ENCODE data around the gene CASK.

The CASK gene

DNA sequence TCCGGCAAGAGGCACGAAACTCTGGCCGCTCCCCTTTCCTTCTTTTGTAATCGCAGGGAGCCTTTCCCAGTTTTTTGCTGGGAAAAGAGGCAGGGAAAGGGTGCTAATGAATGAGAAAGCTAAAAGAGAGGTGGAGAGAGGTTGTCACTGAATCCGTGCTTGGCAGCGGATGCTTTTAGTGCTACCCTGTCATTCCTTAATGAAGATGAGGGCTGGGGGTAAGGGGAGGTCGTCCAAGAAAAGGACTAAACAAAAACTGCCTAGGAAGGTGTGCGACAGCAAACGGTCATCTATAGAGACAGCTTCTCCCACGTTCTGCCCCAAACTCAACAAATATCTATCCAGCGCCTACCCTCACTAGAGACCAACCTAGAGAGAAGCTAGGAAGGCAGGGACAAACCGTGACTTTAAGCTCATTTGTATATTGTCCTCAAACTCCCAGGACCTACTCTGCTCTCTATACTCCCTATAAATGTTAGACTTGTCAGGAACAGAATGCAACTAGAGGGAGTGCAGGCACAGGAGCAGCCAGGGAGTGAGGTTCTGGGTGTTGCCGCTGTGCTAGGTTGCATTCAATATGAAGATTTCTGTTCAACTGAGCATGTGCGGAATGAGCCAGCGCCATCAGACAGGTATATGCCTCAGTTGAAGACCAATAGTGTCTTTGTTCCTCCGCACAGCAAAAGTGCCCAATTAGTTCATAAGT is 777 bp upstream of the CASK start:
- H3K9ac ChIP-seq (ENCODE audit: low read depth, low read length): peak overlapping the region; percentile 75
- H3K79me2 ChIP-seq (ENCODE audit: insufficient read depth, low read length): peaks cover 42% of the 10 kb centered on the region
- no peaks in the 10 kb centered on the region for H3K27me3 ChIP-seq (ENCODE audit: insufficient read depth, low read length, poor library complexity)
- ATAC-seq (ENCODE audit: insufficient read depth, low read depth) (0 out of 3 replicates have a peak, but pooled peaks have one; percentile 15), DNase-seq (peak; percentile 37)
- peak overlapping the region; percentile 82 for H3K4me2 ChIP-seq (ENCODE audit: insufficient read depth, low read length)
- H3K27ac ChIP-seq (ENCODE audit: low read length): peak overlapping the region; percentile 91
- H3K4me3 ChIP-seq (ENCODE audit: low read depth in 1 of 2, low read length in 2 of 2): peak overlapping the region; percentile 40 to 89; a peak in 3 of 4 replicates
- no peaks in the 10 kb centered on the region; the same call in 1 of the 2 replicates for H3K36me3 ChIP-seq (ENCODE audit: insufficient read depth, low read length)
- H2AFZ ChIP-seq (ENCODE audit: low read depth, low read length): peak overlapping the region; percentile 73
- H3K4me1 ChIP-seq (ENCODE audit: insufficient read depth, low read length): peaks cover 29% of the 10 kb centered on the region
- no peak for TF ChIP-seq EZH2 (IDR thresholded peaks at IDR 0.05; ENCODE audit: borderline replicate concordance, low read depth, low read length, severe bottlenecking)
- TF ChIP-seq, protein P1, sequence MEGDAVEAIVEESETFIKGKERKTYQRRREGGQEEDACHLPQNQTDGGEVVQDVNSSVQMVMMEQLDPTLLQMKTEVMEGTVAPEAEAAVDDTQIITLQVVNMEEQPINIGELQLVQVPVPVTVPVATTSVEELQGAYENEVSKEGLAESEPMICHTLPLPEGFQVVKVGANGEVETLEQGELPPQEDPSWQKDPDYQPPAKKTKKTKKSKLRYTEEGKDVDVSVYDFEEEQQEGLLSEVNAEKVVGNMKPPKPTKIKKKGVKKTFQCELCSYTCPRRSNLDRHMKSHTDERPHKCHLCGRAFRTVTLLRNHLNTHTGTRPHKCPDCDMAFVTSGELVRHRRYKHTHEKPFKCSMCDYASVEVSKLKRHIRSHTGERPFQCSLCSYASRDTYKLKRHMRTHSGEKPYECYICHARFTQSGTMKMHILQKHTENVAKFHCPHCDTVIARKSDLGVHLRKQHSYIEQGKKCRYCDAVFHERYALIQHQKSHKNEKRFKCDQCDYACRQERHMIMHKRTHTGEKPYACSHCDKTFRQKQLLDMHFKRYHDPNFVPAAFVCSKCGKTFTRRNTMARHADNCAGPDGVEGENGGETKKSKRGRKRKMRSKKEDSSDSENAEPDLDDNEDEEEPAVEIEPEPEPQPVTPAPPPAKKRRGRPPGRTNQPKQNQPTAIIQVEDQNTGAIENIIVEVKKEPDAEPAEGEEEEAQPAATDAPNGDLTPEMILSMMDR (IDR thresholded peaks at IDR 0.05; ENCODE audit: borderline replicate concordance, extremely low read depth, low read length, poor library complexity, severe bottlenecking): no peak
- peaks cover 6% of the 10 kb centered on the region; the same call in 1 of the 2 replicates for H4K20me1 ChIP-seq (ENCODE audit: insufficient read depth, low read length)
- H3K9me3 ChIP-seq (ENCODE audit: insufficient read depth, low read length, severe bottlenecking): no peaks in the 10 kb centered on the region

DNA sequence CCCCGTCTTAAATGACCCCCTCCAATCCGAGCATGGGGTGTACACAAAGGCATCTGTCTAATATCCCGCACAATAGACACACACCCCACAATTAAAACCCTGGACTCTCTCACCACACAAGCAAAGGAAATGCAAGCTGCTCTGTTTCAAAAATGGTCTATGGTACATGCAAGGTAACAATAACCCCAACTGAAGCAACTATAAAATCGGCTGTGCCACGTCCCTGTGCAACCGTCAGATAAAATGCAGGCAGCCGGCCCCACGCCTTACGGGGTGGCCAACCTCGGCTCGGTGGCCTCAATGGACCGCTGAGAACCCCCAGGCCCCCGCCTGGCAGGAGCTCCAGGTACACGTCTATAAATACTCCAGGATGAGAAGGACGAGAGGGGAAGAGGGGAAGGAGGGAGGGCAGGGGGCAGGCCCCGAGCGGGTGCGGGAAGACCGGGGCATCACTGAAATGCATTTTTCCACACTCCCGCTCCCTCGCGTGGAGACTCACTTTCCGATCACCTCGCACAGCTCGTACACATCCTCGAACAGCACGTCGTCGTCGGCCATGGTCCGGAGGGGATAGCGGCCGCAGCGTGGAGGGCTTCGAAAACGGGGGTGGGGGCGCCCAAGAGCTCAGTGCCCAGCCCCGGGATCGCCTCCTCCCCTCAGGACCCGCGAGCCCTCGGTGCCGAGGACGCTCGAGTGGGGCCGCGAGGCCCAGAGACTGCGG is 763 bp downstream of the CASK start:
- peaks cover 57% of the 10 kb centered on the region for H3K79me2 ChIP-seq (ENCODE audit: insufficient read depth, low read length)
- H3K9ac ChIP-seq (ENCODE audit: low read depth, low read length): peak overlapping the region; percentile 87
- TF ChIP-seq EZH2 (IDR thresholded peaks at IDR 0.05; ENCODE audit: borderline replicate concordance, low read depth, low read length, severe bottlenecking): no peak
- TF ChIP-seq, protein P1 (IDR thresholded peaks at IDR 0.05; ENCODE audit: borderline replicate concordance, extremely low read depth, low read length, poor library complexity, severe bottlenecking): peak; percentile 29
- no peaks in the 10 kb centered on the region for H3K27me3 ChIP-seq (ENCODE audit: insufficient read depth, low read length, poor library complexity)
- ATAC-seq (ENCODE audit: insufficient read depth, low read depth): peak; percentile 4; the same call in 1 of the 3 replicates
- no peaks in the 10 kb centered on the region; the same call in 1 of the 2 replicates for H3K36me3 ChIP-seq (ENCODE audit: insufficient read depth, low read length)
- H2AFZ ChIP-seq (ENCODE audit: low read depth, low read length): peak overlapping the region; percentile 55
- peaks cover 44% of the 10 kb centered on the region for H3K4me1 ChIP-seq (ENCODE audit: insufficient read depth, low read length)
- peak overlapping the region; percentile 77 for H3K4me2 ChIP-seq (ENCODE audit: insufficient read depth, low read length)
- no peaks in the 10 kb centered on the region for H3K9me3 ChIP-seq (ENCODE audit: insufficient read depth, low read length, severe bottlenecking)
- H3K27ac ChIP-seq (ENCODE audit: low read length): peak overlapping the region; percentile 89
- peaks cover 12% of the 10 kb centered on the region; the same call in 1 of the 2 replicates for H4K20me1 ChIP-seq (ENCODE audit: insufficient read depth, low read length)
- peak overlapping the region; percentile 89 to 95 for H3K4me3 ChIP-seq (ENCODE audit: low read depth in 1 of 2, low read length in 2 of 2)
- peak; percentile 26 for DNase-seq

DNA sequence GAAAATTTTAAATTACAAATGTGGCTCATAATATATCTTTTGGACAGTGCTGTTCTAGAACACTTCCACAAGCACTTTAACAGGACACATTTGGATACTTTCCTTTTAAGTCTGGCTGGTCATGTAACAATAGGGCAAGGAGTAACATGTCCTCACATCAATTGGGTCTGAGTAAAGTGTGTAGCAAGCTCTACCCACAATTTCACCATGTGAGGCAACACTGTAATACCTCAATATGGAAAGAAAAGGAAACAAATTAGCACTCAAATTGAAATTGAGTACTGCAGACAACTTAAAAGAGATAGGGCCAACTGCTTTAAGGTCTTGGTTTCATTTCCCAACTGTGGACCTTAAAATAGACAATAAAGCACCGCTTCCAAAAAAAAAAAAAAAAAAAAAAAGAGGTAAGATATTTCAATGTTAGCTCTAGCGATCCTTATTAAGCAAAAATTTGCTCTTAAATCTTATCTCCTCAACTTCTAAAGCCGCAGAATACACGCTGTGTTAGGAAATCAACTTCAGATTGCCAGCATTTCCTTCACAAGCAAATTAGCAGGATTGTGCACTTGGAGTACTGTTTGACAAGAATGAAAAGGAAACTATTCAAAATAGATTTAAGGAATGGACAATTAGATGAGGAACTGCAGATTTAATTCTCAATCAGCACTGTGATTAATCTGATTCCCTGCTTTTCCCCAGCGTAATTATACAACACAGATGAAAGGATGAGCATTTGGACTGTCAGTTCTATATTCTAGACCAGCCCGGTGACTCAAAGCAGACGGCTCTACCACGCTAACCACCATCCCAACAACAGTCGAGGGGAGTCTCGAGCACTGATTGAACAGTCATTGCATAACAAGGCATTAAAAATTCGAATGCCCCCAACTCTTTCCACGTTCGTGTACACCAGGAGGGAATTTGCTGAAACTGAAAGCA is 1.6 kb downstream of the CASK start:
- peak; percentile 28; the same call in 1 of the 3 replicates for ATAC-seq (ENCODE audit: insufficient read depth, low read depth)
- Histone ChIP-seq H3K9ac (ENCODE audit: low read depth, low read length) (peak overlapping the region; percentile 87), H3K4me1 (ENCODE audit: insufficient read depth, low read length) (peaks cover 52% of the 10 kb centered on the region), H3K79me2 (ENCODE audit: insufficient read depth, low read length) (peaks cover 65% of the 10 kb centered on the region), H2AFZ (ENCODE audit: low read depth, low read length) (no peak overlapping the region; the same call in 1 of the 2 replicates), H3K27me3 (ENCODE audit: insufficient read depth, low read length, poor library complexity) (no peaks in the 10 kb centered on the region), H3K4me2 (ENCODE audit: insufficient read depth, low read length) (peak overlapping the region; percentile 77), H3K27ac (ENCODE audit: low read length) (peak overlapping the region; percentile 89), H3K9me3 (ENCODE audit: insufficient read depth, low read length, severe bottlenecking) (no peaks in the 10 kb centered on the region), H4K20me1 (ENCODE audit: insufficient read depth, low read length) (peaks cover 14% of the 10 kb centered on the region; the same call in 1 of the 2 replicates), H3K4me3 (ENCODE audit: low read depth in 1 of 2, low read length in 2 of 2) (peak overlapping the region; percentile 89 to 95), H3K36me3 (ENCODE audit: insufficient read depth, low read length) (no peaks in the 10 kb centered on the region; the same call in 1 of the 2 replicates)
- DNase-seq: peak; percentile 44
- TF ChIP-seq, protein P1 (IDR thresholded peaks at IDR 0.05; ENCODE audit: borderline replicate concordance, extremely low read depth, low read length, poor library complexity, severe bottlenecking): no peak
- no peak for TF ChIP-seq EZH2 (IDR thresholded peaks at IDR 0.05; ENCODE audit: borderline replicate concordance, low read depth, low read length, severe bottlenecking)

Measured in DND-41 (cell line).